Measurements from ENCODE around the gene CD276. TPM values are rescaled to one million over a fixed set of nuclear protein-coding genes. Genes with fewer than 3 reads are reported as not detected.
"Not testable (repeated sequence)": the region's sequence is repeated elsewhere in the genome, so short reads cannot be mapped to it uniquely, and the experiment has no call there.

Gene CD276
- total RNA-seq, 2 experiments from 2014 or later: 2.6 to 3.1 TPM

GRCh38 chr15:73702311-73703239 lies 18.4 kb downstream of the CD276 start:
- POLR2A ChIA-PET: not testable (repeated sequence)
- CTCF ChIA-PET: interaction anchor here (0.8 to 1.2 kb wide), 2 partner anchors 25 to 29 kb away, joined by 4 read pairs; no protein-coding TSS in a partner anchor

GRCh38 chr15:73703601-73704000 lies 19.4 kb downstream of the CD276 start:
- CTCF ChIA-PET: interaction anchor here (1.2 kb wide), 1 partner anchor 26 kb away, joined by 4 read pairs; no protein-coding TSS in a partner anchor
- POLR2A ChIA-PET: not testable (repeated sequence)

- CTCF ChIA-PET: interaction anchor here (0.7 to 2.3 kb wide), 10 partner anchors 10 to 159 kb away, joined by 3 to 10 read pairs (median 4); partner anchors contain the start of gene NPTN
- POLR2A ChIA-PET: not testable (repeated sequence)
Measured at GRCh38 chr15:73704142-73704868, 20.1 kb downstream of the CD276 start.

- CTCF ChIA-PET: interaction anchor here (0.7 to 2.3 kb wide), 11 partner anchors 9 to 160 kb away, joined by 3 to 10 read pairs (median 4); partner anchors contain the start of gene NPTN
Measured at GRCh38 chr15:73704869-73705645, 20.9 kb downstream of the CD276 start.

GRCh38 chr15:73708691-73709090 lies 24.5 kb downstream of the CD276 start:
- CTCF ChIA-PET: interaction anchor here (0.6 kb wide), 1 partner anchor 72 kb away, joined by 3 read pairs; no protein-coding TSS in a partner anchor

More at GRCh38 chr15:73704869-73705645, 20.9 kb downstream of the CD276 start:
- POLR2A ChIA-PET: no interaction called here

GRCh38 chr15:73709241-73709640 lies 25.1 kb downstream of the CD276 start:
- CTCF ChIA-PET: interaction anchor here (1.3 kb wide), 1 partner anchor 73 kb away, joined by 3 read pairs; no protein-coding TSS in a partner anchor
- POLR2A ChIA-PET: no interaction called here

More at GRCh38 chr15:73708691-73709090, 24.5 kb downstream of the CD276 start:
- POLR2A ChIA-PET: no interaction called here

GRCh38 chr15:73709686-73710085 lies 25.5 kb downstream of the CD276 start:
- ChIA-PET CTCF (interaction anchor here (1.3 kb wide), 1 partner anchor 74 kb away, joined by 3 read pairs; no protein-coding TSS in a partner anchor), POLR2A (no interaction called here)

GRCh38 chr15:73710321-73710720 lies 26.1 kb downstream of the CD276 start:
- ChIA-PET CTCF (interaction anchor here (1.3 kb wide), 1 partner anchor 74 kb away, joined by 3 read pairs; no protein-coding TSS in a partner anchor), POLR2A (no interaction called here)

- CTCF ChIA-PET: no interaction called here
- POLR2A ChIA-PET: no interaction called here
Measured at GRCh38 chr15:73711526-73711925, 27.3 kb downstream of the CD276 start.

- CTCF ChIA-PET: interaction anchor here (0.7 kb wide), 2 partner anchors 76 to 416 kb away, joined by 3 to 4 read pairs; no protein-coding TSS in a partner anchor
- POLR2A ChIA-PET: no interaction called here
Measured at GRCh38 chr15:73712107-73712506, 27.9 kb downstream of the CD276 start.

- ChIA-PET POLR2A (no interaction called here), CTCF (interaction anchor here (1.5 kb wide), 1 partner anchor 10 kb away, joined by 5 read pairs; no protein-coding TSS in a partner anchor)
Measured at GRCh38 chr15:73714695-73715301, 30.6 kb downstream of the CD276 start.

- ChIA-PET CTCF (no interaction called here), POLR2A (interaction anchor here (0.6 kb wide), 1 partner anchor 360 kb away, joined by 3 read pairs; no protein-coding TSS in a partner anchor)
Measured at GRCh38 chr15:73715417-73715816, 31.2 kb downstream of the CD276 start.

- POLR2A ChIA-PET: no interaction called here
- CTCF ChIA-PET: no interaction called here
Measured at GRCh38 chr15:73716417-73716816, 32.2 kb downstream of the CD276 start.

- ChIA-PET CTCF (interaction anchor here (1.0 to 1.5 kb wide), 2 partner anchors 12 to 18 kb away, joined by 3 read pairs; no protein-coding TSS in a partner anchor), POLR2A (no interaction called here)
Measured at GRCh38 chr15:73717206-73717605, 33.0 kb downstream of the CD276 start.

GRCh38 chr15:73717802-73718201 lies 33.6 kb downstream of the CD276 start:
- ChIA-PET POLR2A (no interaction called here), CTCF (interaction anchor here (1.0 to 1.5 kb wide), 2 partner anchors 12 to 18 kb away, joined by 3 read pairs; no protein-coding TSS in a partner anchor)

- CTCF ChIA-PET: no interaction called here
- POLR2A ChIA-PET: no interaction called here
Measured at GRCh38 chr15:73718694-73719093, 34.5 kb downstream of the CD276 start.

GRCh38 chr15:73722425-73722824 lies 38.2 kb downstream of the CD276 start:
- CTCF ChIA-PET: interaction anchor here (0.8 kb wide), 1 partner anchor 86 kb away, joined by 3 read pairs; no protein-coding TSS in a partner anchor

GRCh38 chr15:73723191-73723590 lies 39.0 kb downstream of the CD276 start:
- POLR2A ChIA-PET: no interaction called here
- CTCF ChIA-PET: no interaction called here

More at GRCh38 chr15:73722425-73722824, 38.2 kb downstream of the CD276 start:
- POLR2A ChIA-PET: no interaction called here

- ChIA-PET POLR2A (no interaction called here), CTCF (no interaction called here)
Measured at GRCh38 chr15:73724212-73724611, 40.0 kb downstream of the CD276 start.
